SHP77 (cell line): ENCODE data around the gene XPNPEP3.
"Not testable (repeated sequence)": the region's sequence is repeated elsewhere in the genome, so short reads cannot be mapped to it uniquely, and the experiment has no call there.

Source experiments
- DNase-seq, 2 experiments: peaks; one replicate each; lab custom pipeline; 2025; lab: John Stamatoyannopoulos, UW

XPNPEP3 gene

GRCh38 chr22:40856513-40857308 lies at the start of gene XPNPEP3, which contains the start of gene ST13:
XPNPEP3 (plus strand) TSS chr22:40857148; CDS start chr22:40857182, 34 bp downstream.
ST13 (minus strand) TSS chr22:40856639; CDS start chr22:40856540, 99 bp downstream.
- DNase-seq = peak; percentile 87 to 90

DNA sequence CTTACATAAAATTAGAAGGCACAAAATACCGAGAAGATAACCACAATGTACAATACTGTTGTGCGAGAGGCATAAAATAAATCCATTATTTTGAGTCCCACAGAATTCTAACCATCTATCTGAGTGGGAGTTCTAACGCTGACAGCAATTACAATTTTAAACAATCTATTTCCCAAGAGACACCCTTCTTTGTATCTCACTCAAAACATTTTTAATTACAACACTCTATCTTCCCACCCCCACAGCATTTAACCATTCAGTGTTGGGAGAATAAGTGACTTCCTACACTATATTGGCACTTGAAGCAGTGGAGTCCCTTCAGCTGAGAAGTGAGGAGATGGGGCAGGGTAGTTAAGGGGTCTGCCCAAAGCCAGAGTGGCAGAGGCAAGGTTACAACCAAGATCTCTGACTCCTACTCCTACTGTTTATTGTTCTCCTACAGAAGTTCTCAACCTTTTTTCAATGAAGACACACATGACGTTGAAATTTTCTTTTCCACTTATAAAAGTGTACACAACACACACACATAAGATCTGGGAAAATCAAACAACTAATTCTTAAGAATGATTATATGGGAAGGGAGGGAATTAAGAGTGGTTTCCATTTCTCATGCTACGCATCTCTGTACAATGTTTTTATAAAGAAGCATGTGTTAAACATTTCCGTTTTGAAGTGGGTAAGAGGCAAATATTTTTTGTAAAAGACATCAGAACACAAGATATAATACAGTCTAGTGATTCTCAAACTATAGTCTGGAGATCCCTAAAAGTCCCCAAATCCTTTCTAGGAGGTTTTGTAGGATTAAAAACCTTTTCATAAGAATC lies 48.7 kb upstream of the XPNPEP3 start:
- no peak for DNase-seq

DNA sequence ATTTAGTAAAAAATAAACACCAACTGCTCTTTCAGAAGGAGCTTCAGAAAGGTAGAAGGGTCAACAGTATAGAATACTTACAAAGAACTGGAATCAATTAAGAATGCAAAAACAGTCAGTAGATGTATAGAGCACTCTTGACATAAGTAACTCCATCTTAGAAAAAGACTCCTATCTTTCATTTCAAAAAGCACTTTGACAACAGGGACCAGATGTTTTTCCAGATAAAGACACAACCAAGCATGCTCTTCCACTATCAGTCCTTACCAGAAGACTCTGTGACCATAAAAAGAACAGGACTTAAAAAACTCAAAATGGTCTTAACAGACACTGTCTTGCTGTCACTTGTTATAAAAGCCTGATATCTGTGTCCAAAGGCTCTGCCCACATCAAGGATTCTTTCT lies 43.0 kb upstream of the XPNPEP3 start:
- DNase-seq = no peak

- DNase-seq = no peak
Measured at GRCh38 chr22:40817737-40818136, 39.2 kb upstream of the XPNPEP3 start.

DNA sequence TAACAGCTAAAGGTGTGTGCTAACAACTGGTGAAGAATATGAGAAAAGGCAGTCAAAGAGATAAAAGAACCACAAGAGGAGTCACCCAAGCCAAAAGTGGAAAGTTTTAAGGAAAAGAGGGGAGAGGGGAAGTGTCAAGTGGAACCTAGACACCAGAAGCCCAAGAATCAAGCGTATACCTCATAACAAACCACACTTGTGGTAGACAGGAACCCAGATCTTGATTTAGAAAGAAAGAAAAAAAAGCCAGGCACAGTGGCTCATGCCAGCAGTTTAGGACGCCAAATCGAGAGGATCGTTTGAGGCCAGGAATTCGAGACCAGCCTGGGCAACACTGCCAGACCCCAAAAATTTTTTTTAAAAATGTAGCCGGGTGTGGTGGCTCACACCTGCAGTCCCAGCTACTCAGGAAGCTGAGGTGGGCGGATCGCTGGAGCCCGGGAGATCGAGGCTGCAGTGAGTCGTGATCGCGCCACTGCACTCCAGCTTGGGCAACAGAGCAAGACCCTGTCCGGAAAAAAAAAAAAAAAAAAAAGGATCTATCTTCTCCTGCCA lies 38.7 kb upstream of the XPNPEP3 start:
- no peak for DNase-seq

- DNase-seq = peak; percentile 77 to 83
Measured at GRCh38 chr22:40818747-40819598, 38.0 kb upstream of the XPNPEP3 start, which contains the start of gene SLC25A17. SLC25A17 (minus strand) TSS chr22:40819346; CDS start chr22:40819248, 98 bp downstream.

- no peak for DNase-seq
Measured at GRCh38 chr22:40819599-40820140, 37.3 kb upstream of the XPNPEP3 start.

DNA sequence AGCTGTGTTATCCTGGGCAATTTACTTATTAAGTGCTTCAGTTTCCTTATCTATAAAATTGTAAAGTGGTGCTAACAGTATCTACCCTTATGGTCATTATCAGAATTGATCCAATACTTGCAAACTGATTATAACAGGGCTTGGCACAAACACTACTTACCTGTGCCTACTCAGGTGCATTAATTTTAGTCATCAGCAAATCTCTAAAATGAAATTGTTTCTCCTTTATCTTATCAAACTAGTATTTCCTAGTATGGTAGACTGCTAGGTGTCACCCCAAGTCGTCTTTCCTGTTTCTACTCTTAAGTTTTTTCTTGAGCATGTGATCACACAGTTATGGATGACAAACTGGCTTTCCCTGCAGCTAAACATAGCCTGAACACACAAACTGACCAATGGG lies 33.5 kb upstream of the XPNPEP3 start:
- DNase-seq = no peak

DNA sequence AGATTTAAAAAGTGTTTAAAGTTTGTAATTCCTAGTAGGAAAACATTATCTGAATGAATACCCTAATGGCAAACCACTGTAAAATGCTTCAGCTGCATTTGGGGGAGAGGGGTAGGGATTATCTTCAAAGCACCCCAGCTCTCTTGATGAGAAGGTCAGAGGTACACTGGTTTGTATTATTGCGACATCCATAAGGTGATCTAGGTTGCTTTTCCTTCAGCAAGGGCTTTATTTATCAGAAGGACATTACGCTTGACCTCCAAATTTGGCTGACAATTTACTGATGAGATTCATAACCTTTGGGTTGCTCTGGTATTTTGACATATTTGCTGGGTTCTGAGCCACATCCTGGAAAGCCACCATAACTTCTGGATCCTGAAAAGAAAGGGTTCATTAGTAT lies 30.7 kb upstream of the XPNPEP3 start:
- DNase-seq = not testable (repeated sequence)

- no peak for DNase-seq
Measured at GRCh38 chr22:40826984-40827741, 29.8 kb upstream of the XPNPEP3 start.

DNA sequence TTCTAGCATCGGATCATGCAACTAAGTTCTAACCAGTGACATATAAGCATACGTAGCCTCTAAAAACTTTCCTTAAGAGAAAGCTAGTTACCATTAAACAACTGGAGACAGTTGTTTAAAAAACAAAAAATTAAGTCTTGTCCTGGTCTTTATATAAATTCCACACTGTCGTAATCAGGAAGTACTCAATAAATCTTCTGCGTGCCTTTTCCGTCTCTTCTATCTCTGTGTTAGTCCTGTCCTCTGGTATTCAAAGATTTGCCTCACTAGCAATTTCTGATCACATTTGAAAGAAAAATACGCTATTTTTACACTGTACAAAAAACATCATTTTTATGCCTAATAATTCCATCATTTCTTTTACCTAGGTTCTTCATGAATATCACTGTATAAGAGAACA lies 27.8 kb upstream of the XPNPEP3 start:
- DNase-seq = no peak

- no peak for DNase-seq
Measured at GRCh38 chr22:40834619-40835018, 22.3 kb upstream of the XPNPEP3 start.

DNA sequence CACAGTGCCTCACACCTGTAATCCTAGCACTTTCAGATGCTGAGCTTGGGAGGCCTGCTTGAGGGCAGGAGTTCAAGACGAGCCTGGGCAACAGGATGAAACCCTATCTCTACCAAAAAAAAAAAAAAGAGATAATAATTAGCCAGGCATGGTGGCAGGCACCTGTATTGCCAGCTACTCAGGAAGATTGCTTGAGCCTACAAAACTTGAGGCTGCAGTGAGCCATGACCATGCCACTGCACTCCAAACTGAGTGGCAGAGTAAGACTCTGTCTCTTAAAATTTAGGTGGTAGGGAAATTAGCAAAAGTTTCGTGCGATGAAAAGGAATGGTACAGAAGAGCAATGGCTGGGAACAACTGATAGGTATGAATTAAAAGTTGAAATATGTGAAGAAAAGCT lies 18.5 kb upstream of the XPNPEP3 start:
- DNase-seq = no peak

- no peak for DNase-seq
Measured at GRCh38 chr22:40844951-40845350, 12.0 kb upstream of the XPNPEP3 start.

GRCh38 chr22:40845816-40846215 lies 11.1 kb upstream of the XPNPEP3 start:
- not testable (repeated sequence) for DNase-seq

- no peak for DNase-seq
Measured at GRCh38 chr22:40853333-40853732, 3.6 kb upstream of the XPNPEP3 start.

- DNase-seq = no peak
Measured at GRCh38 chr22:40853961-40854360, 3.0 kb upstream of the XPNPEP3 start.

DNA sequence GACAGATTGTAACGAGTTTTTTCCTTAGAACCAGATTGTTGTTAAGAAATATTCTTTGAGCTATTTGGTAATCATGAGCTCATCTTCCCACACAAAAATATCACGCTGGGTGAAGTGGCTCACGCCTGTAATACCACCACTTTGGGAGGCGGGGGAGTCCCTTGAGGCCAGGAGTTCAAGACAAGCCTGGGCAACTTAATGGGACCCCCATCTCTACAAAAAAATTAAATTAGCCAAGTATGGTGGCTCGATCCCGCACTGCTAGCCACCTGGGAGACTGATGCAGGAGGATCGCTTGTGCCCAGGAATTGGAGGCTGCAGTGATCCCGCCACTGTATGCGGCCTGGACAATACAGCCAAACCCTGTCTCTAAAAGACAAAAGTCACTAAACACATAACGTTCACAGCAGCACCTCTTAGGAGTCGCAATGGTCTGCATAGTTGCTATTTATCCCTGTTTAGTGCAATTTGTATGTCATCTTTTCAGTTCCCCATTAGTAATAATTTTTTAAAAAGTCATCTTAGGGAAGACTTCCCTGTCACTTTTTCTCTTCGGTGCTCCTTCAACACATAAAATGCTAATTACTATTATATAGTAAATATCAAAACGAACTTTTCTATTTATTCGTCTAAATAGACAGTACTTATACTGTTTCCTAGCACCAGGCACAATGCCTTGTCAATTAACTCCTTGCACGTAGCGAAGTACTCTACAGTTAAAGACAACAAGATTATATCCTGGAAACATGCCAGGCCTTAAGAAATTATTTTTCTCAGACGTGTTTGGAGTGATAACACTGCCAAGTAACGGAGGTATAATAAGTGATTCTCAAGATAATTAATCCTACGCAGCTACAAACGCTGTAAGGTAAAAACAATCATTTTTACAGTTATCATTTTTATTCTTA lies 1.6 kb upstream of the XPNPEP3 start:
- no peak for DNase-seq

DNA sequence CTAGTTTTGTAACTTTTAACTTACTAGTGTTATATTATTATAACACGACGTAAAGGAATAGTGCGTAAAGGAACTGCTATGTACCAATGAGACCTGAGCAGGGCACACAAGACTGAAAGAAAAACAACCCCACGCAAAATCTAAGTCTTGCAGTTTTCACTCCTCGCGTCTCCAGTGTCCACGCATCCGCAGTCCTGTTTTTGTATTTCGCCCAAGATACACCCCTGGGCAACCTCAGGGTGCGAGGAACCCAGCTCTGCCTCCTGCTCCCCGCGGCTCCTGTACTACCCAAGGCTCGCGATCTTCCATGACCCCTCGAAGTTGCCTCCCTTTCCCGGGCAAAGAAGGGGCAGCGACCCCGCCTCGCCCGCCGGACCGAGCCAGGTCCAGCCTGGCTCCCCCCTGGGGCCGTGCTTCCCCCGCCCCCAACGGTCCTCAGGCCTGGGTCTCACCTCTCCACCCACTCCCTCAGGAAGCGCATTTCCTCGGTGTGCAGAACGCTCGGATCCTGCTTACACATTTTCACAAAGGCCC lies 902 bp upstream of the XPNPEP3 start:
- peak; percentile 4 to 19 for DNase-seq
